ENCODE results near the gene BEST3. TPM values are rescaled to one million over a fixed set of nuclear protein-coding genes. Genes with fewer than 3 reads are reported as not detected.

The BEST3 gene
- 1.1 to 2.7 TPM (median 1.3 TPM) in 5 replicates for total RNA-seq (2022; extraction: Qiagen RNA extraction; ENCODE audit: low read depth)

DNA sequence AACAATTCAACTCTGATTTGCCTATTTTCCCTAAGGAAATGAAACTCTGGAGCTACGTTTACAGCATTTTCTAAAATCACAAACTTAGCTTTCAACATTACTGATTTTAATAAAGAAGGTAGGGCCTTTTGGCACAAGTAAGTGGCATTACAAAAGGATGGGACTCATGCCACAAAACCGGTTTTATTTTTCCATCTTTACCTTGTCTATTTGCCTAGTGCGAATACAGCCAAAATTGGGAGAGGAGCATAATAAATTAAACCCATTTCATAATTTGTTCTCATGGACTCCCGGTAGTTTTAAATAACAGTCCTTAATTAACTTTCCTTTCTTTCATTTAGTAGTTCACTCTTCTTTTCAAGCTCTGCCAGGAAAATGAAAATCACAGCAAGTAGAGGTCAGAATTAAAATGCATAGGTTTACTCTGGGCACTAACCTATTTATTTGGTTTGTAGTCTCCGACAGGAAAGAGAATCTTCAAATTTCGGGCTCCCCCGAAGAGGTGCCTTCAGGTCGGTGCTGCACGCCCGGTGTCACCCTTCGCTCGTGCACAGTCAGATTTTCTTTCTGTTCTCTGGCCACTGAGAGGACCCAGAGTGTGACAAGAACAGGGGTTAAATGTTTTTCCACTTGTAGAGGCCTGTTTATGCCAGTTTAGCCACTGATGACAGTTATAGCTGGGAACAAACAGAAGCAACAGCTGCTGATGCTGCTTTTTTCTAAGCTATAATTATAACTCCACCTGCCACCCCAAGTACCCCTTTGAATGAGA, at the start of gene BEST3:
BEST3 (minus strand) TSS at position 535 of the 772 bp plus-strand sequence. CDS start 1,505 bp downstream, outside the sequence.

DNA sequence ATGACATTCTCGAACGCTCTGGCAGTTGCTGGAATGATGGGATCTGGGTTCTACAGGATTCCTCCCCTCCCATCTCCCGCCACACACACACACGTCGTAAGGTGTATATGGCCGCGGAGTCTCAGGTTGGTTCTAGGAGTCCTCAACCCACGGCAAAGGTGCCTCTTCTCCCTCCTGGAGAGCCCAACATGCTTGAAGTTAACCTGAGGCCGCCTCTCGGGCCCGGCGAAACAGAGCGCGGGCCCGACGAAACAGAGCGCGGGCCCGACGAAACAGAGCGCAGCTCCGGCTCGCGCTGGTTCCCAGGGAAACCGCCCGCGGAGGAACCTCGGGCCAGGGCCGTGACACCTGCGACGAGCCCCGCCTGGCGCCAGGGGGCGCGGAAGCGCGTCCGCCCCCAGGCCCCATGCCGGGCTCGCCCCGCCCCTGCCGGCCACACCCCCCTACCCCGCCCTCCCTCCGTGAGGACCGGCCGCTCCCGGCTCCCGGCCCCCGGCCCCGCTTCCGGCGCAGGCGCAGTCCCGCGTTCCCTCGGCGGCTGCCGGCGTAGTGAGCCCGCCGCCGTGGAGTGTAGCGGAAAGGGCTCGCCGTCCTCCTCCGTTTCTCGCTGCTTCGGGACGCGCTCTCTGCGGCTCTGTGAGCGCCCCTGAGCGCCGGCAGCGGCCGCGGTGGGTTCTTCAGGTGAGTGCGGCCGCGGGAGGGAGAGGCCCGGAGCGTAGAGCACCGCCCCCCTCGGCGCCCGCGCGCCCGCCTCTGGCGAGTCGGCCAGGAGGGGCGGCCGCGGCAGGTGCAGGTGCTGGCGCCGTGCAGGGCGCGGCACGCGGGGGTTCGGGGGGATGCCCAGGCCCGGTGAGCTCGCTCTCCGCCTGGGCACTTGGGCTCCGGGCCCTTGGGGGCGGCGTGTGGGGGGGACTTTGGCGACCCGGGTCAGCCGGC, 39.5 kb upstream of the BEST3 start, which contains the start of gene RAB3IP:
RAB3IP (plus strand) TSS at position 510 of the 936 bp plus-strand sequence. CDS start 16,549 bp downstream, outside the sequence.

DNA sequence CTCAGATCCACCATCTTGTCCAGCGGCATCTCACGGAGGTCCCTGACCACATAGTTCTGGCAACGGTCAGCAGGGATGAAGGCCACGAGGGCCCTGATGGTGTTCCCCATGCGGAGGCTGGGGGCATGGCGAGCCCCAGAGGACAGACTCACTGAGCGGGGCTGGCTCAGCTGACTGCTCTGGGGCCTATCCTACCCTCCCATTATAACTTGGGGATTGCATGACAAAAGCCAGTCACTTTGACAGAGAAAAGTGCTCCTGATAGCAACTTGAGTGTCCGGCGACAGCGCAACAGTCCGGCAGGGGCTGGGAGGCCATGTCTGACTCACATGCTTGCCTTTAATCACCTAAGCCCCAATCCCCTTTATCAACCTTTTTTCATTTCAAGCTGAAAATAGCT, 88.4 kb downstream of the BEST3 start, which contains the start of gene LRRC10:
LRRC10 (minus strand) TSS at position 179 of the 400 bp plus-strand sequence; CDS start at position 110, 69 bp downstream.

Other genes starting within 250 kb of the BEST3 start
- 7.4 to 11.9 TPM (median 11.3 TPM) in 5 replicates for gene FRS2, start 228.9 kb downstream of the BEST3 start, total RNA-seq (2022; extraction: Qiagen RNA extraction; ENCODE audit: low read depth)
- 261 to 378 TPM (median 303 TPM) in 5 replicates for gene CCT2, start 113.8 kb downstream of the BEST3 start, total RNA-seq (2022; extraction: Qiagen RNA extraction; ENCODE audit: low read depth)
- not detected in 5 replicates for gene LRRC10, start 88.4 kb downstream of the BEST3 start, total RNA-seq (2022; extraction: Qiagen RNA extraction; ENCODE audit: low read depth)
- gene RAB3IP, start 39.6 kb upstream of the BEST3 start, total RNA-seq (2022; extraction: Qiagen RNA extraction; ENCODE audit: low read depth), result 9.4 to 15.9 TPM (median 13.2 TPM) in 5 replicates
- not detected in 5 replicates for gene MYRFL, start 125.9 kb upstream of the BEST3 start, total RNA-seq (2022; extraction: Qiagen RNA extraction; ENCODE audit: low read depth)